Vagina (tissue), 2 donors: ENCODE data around the gene IGDCC3.

Experiments
- POLR2A ChIP-seq, 2 donors: fragments of 450-650 bp; IDR thresholded peaks; one replicate each; pipeline ENCODE4 v1.6.1; 2017; ENCODE audit warnings: antibody characterized with exemption in 2 of 2, mild to moderate bottlenecking in 2 of 2, moderate library complexity in 2 of 2
- POLR2AphosphoS5 ChIP-seq, 2 donors: sonication (generic); formaldehyde crosslinking; IDR thresholded peaks; one replicate each; pipeline ENCODE4 v1.9.0; 2017; ENCODE audit warnings: antibody characterized with exemption in 2 of 2, mild to moderate bottlenecking in 2 of 2, low read depth in 1 of 2; ENCODE audit not compliant: insufficient read depth in 1 of 2
- TF ChIP-seq, protein P1 (sequence below), 3 experiments: fragments of 450-650 bp in 2 of 3; fragments of 200-600 bp in 1 of 3; sonication (generic) in 1 of 3; IDR thresholded peaks; one replicate each; pipeline ENCODE4 v1.5.1; 2017 to 2019; ENCODE audit warnings: antibody characterized with exemption in 3 of 3, mild to moderate bottlenecking in 2 of 3, moderate library complexity in 2 of 3

GRCh38 chr15:65287520-65287855, 90.3 kb downstream of the IGDCC3 start:
- no peak for TF ChIP-seq POLR2A (IDR thresholded peaks at IDR 0.05)
- TF ChIP-seq, protein P1, sequence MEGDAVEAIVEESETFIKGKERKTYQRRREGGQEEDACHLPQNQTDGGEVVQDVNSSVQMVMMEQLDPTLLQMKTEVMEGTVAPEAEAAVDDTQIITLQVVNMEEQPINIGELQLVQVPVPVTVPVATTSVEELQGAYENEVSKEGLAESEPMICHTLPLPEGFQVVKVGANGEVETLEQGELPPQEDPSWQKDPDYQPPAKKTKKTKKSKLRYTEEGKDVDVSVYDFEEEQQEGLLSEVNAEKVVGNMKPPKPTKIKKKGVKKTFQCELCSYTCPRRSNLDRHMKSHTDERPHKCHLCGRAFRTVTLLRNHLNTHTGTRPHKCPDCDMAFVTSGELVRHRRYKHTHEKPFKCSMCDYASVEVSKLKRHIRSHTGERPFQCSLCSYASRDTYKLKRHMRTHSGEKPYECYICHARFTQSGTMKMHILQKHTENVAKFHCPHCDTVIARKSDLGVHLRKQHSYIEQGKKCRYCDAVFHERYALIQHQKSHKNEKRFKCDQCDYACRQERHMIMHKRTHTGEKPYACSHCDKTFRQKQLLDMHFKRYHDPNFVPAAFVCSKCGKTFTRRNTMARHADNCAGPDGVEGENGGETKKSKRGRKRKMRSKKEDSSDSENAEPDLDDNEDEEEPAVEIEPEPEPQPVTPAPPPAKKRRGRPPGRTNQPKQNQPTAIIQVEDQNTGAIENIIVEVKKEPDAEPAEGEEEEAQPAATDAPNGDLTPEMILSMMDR (IDR thresholded peaks at IDR 0.05) = no peak
- TF ChIP-seq POLR2AphosphoS5 (IDR thresholded peaks at IDR 0.05; ENCODE audit: insufficient read depth in 1 of 2, low read depth in 1 of 2) = no peak
